Coronary artery (tissue), 2 donors: Measurements from ENCODE around the gene PLCH1.

ENCODE experiments used
- DNase-seq: peaks from one replicate; pipeline ENCODE4 v3.0.0-alpha.2; 2017; ENCODE audit warnings: low spot score
- H3K27ac ChIP-seq, 2 donors: fragments of 200-600 bp; sonication (generic); one replicate each; pipeline ENCODE4 v1.5.1; 2016 to 2019
- H3K4me3 ChIP-seq: fragments of 200-600 bp; sonication (generic); 2 replicates; pipeline ENCODE4 v1.5.1; 2016; ENCODE audit warnings: mild to moderate bottlenecking, moderate library complexity
- CTCF ChIP-seq: fragments of 200-600 bp; sonication (generic); IDR thresholded peaks from one replicate; pipeline ENCODE4 v1.5.1; 2019; ENCODE audit warnings: antibody characterized with exemption

PLCH1 gene

DNA sequence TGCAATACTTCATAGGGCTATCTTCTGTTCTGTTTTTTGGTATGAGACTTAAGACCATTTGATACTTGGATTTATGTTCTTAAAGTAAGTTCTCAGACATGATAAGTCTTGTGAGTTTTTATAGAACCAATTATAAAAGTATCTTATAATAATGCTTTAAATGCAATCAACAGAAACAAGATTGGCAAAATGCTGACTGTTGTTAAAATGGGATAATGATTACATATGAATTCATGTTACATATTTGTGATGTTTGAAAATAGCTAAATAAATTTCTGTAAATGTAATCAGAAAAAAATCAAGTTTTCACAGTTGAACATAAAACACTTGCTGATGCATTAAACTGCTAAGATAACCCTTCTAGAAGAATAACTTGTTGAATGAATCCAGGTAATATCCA, 148.3 kb downstream of the PLCH1 start:
- no peak for DNase-seq
- H3K27ac ChIP-seq, result no peak overlapping the region
- no peak for TF ChIP-seq CTCF
- H3K4me3 ChIP-seq, result no peak overlapping the region

GRCh38 chr3:155595371-155595770, 149.5 kb downstream of the PLCH1 start:
- no peak overlapping the region for H3K4me3 ChIP-seq
- H3K27ac ChIP-seq, result no peak overlapping the region
- no peak for TF ChIP-seq CTCF
- DNase-seq, result no peak

GRCh38 chr3:155594526-155595187, 150.2 kb downstream of the PLCH1 start:
- Histone ChIP-seq H3K27ac (no peak overlapping the region), H3K4me3 (no peak overlapping the region)
- no peak for DNase-seq
- no peak for TF ChIP-seq CTCF

DNA sequence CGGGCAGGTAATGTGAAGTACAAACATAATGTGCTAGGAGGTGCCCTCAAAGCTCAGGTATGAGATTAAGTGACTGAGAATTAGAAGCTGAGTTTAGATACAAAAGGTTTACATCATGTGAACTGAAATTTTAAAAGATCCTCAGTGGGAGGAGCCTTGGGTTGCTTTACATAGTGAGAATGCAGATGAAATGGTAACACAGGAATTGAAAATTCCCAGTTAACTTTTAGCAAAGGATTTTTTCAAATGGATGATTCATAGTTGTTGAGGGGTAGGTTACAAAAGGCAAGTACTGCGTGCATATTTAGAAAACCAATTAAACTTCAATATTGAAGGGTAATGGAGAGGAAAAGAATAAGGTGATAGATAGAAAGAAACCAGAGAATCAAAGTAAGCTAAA, 157.3 kb downstream of the PLCH1 start:
- Histone ChIP-seq H3K27ac (no peak overlapping the region), H3K4me3 (no peak overlapping the region)
- no peak for DNase-seq
- no peak for TF ChIP-seq CTCF

GRCh38 chr3:155585384-155585783, 159.5 kb downstream of the PLCH1 start:
- Histone ChIP-seq H3K4me3 (no peak overlapping the region), H3K27ac (no peak overlapping the region)
- DNase-seq, result no peak
- TF ChIP-seq CTCF, result no peak

GRCh38 chr3:155581579-155581978, 163.3 kb downstream of the PLCH1 start:
- no peak for DNase-seq
- no peak for TF ChIP-seq CTCF
- H3K4me3 ChIP-seq, result no peak overlapping the region
- H3K27ac ChIP-seq, result no peak overlapping the region

GRCh38 chr3:155572085-155572484, 172.8 kb downstream of the PLCH1 start:
- Histone ChIP-seq H3K4me3 (no peak overlapping the region), H3K27ac (no peak overlapping the region)
- TF ChIP-seq CTCF, result no peak
- DNase-seq, result no peak
